WERI-Rb-1 (cell line): ENCODE results near the gene MYO7B.

Experiments used
- DNase-seq: peaks from one replicate; pipeline ENCODE4 v3.0.0-alpha.2; 2020
- H3K27ac ChIP-seq: fragments of 250-450 bp; sonication (Bioruptor Pico); 2 replicates; pipeline ENCODE4 v1.5.1; 2020; ENCODE audit warnings: mild to moderate bottlenecking, moderate library complexity
- H3K27me3 ChIP-seq: fragments of 250-450 bp; sonication (Bioruptor Pico); 2 replicates; pipeline ENCODE4 v1.5.1; 2021; ENCODE audit warnings: mild to moderate bottlenecking, low read depth, moderate library complexity; ENCODE audit not compliant: insufficient read depth, severe bottlenecking
- H3K36me3 ChIP-seq: fragments of 250-450 bp; sonication (Bioruptor Pico); 2 replicates; pipeline ENCODE4 v1.5.1; 2020; ENCODE audit warnings: mild to moderate bottlenecking, moderate library complexity
- H3K4me3 ChIP-seq: 2 replicates; pipeline ENCODE4 v1.5.1; 2011; ENCODE audit warnings: low read depth, mild to moderate bottlenecking, control low read depth, low read length
- H3K9me3 ChIP-seq: fragments of 250-450 bp; sonication (Bioruptor Pico); 2 replicates; pipeline ENCODE4 v1.5.1; 2021; ENCODE audit warnings: mild to moderate bottlenecking, moderate library complexity; ENCODE audit not compliant: severe bottlenecking
- TF ChIP-seq, protein P1 (sequence below): IDR thresholded peaks from 2 replicates; pipeline ENCODE4 v1.5.1; 2011; ENCODE audit warnings: low read depth, mild to moderate bottlenecking, control low read depth, inconsistent platforms, low read length

MYO7B gene

GRCh38 chr2:127671557-127672302 is 136.2 kb downstream of the MYO7B start:
- no peaks in the 10 kb centered on the region for H3K9me3 ChIP-seq
- no peak for DNase-seq
- no peaks in the 10 kb centered on the region for H3K36me3 ChIP-seq
- no peak overlapping the region for H3K27ac ChIP-seq
- H3K4me3 ChIP-seq = no peak overlapping the region
- TF ChIP-seq, protein P1, sequence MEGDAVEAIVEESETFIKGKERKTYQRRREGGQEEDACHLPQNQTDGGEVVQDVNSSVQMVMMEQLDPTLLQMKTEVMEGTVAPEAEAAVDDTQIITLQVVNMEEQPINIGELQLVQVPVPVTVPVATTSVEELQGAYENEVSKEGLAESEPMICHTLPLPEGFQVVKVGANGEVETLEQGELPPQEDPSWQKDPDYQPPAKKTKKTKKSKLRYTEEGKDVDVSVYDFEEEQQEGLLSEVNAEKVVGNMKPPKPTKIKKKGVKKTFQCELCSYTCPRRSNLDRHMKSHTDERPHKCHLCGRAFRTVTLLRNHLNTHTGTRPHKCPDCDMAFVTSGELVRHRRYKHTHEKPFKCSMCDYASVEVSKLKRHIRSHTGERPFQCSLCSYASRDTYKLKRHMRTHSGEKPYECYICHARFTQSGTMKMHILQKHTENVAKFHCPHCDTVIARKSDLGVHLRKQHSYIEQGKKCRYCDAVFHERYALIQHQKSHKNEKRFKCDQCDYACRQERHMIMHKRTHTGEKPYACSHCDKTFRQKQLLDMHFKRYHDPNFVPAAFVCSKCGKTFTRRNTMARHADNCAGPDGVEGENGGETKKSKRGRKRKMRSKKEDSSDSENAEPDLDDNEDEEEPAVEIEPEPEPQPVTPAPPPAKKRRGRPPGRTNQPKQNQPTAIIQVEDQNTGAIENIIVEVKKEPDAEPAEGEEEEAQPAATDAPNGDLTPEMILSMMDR = no peak
- no peaks in the 10 kb centered on the region for H3K27me3 ChIP-seq

DNA sequence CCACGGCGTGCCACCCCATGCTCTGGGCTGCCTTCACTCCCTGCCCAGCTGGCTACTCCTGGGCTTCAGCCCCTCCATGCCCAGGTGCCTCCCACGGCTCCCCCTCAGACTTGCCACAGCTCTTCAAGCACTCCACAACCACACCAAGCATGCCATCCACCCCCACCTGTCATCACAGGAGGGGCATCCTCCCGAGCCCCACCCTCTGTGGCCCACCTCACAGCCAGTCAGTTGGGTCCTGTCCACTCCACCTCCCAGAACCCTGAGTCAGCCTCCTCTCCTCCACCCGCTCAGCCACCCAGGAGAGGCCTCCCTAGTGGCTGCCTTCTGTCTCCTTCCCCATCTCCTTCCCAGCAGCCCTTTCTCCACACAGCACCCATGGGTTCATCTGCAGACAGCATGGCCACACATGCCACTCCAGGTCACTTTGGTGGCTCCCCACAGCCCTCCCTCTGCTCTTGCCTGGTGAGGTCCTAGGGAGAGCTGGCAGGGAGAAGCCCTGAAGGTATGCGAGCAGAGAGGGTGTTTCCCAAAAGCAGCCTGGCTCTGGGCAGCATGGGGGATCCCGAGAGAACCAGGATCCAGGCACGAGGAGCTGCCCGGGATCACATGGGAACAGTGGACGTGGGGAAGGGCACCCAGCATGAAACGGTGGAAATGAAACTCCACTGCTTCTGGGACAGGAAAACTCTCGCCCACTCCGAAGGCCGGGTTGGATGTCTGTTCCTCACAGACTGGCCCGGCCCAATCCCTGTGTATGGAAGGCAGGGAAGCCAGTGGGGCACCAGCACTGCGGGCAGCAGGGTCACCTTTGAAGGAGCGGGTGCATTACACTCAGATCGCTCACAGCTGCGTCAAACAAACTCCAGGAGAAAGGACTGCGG is 137.1 kb downstream of the MYO7B start:
- Histone ChIP-seq H3K36me3 (no peaks in the 10 kb centered on the region), H3K4me3 (no peak overlapping the region), H3K9me3 (no peaks in the 10 kb centered on the region), H3K27ac (no peak overlapping the region), H3K27me3 (no peaks in the 10 kb centered on the region)
- no peak for DNase-seq
- TF ChIP-seq, protein P1 = no peak

DNA sequence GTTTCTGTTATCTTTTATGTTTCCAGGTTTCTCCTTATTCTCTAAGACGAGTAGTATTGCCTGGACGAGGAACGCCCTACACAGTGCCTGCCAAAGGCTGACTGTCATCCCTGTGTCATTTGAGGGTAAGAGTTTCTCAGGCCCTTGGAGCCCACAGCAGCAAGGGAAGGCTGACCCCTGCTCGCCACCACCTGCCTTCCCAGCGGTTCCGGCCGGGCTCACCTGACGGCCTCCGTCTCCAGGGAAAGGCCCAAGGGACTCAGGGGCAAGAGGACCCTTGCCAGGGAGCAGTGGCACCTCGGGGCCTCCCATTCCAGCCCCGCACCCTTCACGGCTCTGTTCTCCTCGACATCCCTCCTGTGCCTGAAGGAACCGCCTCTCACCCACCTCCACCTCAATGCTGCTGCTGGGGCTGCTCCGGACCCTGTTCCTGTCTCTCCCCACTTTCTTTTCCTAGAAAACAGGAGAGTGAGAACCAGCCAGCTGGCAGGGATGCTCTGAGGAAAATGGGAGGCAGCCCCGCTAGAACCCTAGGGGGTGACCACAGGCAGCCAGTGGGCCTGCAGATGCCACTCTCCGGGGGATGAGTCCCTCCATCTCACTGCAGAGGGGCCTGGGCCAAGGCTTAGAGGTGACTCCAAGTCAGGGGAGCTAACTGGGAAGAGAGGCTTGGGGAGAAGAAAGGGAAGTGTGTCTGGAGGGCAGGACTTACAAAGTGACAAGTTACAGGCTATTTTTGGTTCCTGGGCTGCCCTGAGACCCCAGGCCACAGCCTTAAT is 138.0 kb downstream of the MYO7B start:
- DNase-seq = no peak
- Histone ChIP-seq H3K27me3 (no peaks in the 10 kb centered on the region), H3K36me3 (no peaks in the 10 kb centered on the region), H3K27ac (no peak overlapping the region), H3K9me3 (no peaks in the 10 kb centered on the region), H3K4me3 (no peak overlapping the region)
- TF ChIP-seq, protein P1 = no peak

DNA sequence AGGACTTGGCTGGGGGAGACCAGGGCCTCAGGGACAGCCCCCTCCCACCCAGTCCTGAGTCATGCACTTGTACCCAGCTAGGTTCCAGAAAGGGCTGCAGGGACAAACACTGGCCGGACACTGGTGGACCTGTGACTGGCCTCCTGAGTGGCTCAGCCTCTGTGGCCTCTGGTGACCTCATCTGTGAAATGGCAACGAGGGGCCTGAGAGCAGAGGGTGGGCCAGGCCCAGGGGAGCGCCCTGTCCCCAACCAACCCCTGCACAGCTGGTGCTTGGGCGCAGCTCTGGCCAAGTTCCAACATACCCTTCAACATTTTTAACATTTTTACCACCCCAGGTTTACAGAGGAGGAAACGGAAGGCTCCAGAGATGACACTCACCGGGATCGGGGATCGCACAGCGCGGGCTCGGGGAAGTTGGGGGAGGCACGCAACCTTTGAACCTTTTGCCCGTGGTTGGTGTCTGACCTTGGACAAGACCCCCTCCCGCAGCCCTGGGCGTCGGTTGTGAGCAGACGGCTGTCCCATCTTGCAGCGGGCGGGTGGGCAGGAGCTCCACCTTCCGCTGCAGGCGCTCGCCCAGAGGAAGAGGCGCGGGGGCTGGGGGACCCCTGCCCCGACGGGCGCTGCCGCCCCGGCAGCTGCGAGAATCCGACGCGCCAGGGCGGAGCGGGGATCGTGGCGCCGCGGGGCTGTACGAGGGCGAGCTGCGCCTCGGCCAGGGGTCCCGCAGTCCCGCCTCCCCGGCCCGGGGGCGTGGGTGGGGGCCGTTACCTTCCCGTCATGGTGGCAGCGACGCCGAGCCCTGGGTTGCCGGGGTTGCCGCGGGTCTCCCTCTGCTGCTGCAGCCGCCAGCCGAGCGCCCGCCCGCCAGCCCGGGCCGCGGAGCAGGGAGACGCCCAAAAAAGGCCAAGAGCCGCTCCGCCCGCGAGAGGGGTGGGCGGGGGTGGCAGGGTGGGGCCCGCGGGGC is 139.0 kb downstream of the MYO7B start:
- H3K36me3 ChIP-seq = no peaks in the 10 kb centered on the region
- H3K27me3 ChIP-seq = no peaks in the 10 kb centered on the region
- no peak overlapping the region for H3K27ac ChIP-seq
- no peak overlapping the region for H3K4me3 ChIP-seq
- TF ChIP-seq, protein P1 = no peak
- no peak for DNase-seq
- no peaks in the 10 kb centered on the region for H3K9me3 ChIP-seq
